ENCODE measurements around the gene MAGEF1. TPM values are rescaled to one million over a fixed set of nuclear protein-coding genes. Genes with fewer than 3 reads are reported as not detected.

Gene MAGEF1
- total and polyA plus RNA-seq, 2 experiments from 2014 or later = 66.5 to 88.7 TPM

GRCh38 chr3:184676927-184677326 is 34.9 kb downstream of the MAGEF1 start:
- Histone ChIP-seq H3F3A (replicated peaks; ENCODE audit: low read depth) (no peaks in the 10 kb centered on the region), H3K4me1 (ENCODE audit: insufficient read depth) (peaks cover 13% of the 10 kb centered on the region), H3K4me2 (no peak overlapping the region), H2AFZ (no peak overlapping the region), H3K4me3 (no peak overlapping the region), H3K36me3 (ENCODE audit: insufficient read depth) (no peaks in the 10 kb centered on the region), H3K27ac (ENCODE audit: low read depth) (no peak overlapping the region), H3K79me2 (replicated peaks; ENCODE audit: insufficient read depth) (no peaks in the 10 kb centered on the region), H3K9me2 (ENCODE audit: insufficient read depth) (peaks cover 6% of the 10 kb centered on the region), H3K27me3 (ENCODE audit: insufficient read depth) (no peaks in the 10 kb centered on the region), H4K20me1 (replicated peaks; ENCODE audit: insufficient read depth) (no peaks in the 10 kb centered on the region)
- H3K36me3 Mint-ChIP-seq (ENCODE audit: low read depth) = no peaks in the 10 kb centered on the region
- no peaks in the 10 kb centered on the region for H3K9me3 Mint-ChIP-seq
- TF ChIP-seq, protein P1, sequence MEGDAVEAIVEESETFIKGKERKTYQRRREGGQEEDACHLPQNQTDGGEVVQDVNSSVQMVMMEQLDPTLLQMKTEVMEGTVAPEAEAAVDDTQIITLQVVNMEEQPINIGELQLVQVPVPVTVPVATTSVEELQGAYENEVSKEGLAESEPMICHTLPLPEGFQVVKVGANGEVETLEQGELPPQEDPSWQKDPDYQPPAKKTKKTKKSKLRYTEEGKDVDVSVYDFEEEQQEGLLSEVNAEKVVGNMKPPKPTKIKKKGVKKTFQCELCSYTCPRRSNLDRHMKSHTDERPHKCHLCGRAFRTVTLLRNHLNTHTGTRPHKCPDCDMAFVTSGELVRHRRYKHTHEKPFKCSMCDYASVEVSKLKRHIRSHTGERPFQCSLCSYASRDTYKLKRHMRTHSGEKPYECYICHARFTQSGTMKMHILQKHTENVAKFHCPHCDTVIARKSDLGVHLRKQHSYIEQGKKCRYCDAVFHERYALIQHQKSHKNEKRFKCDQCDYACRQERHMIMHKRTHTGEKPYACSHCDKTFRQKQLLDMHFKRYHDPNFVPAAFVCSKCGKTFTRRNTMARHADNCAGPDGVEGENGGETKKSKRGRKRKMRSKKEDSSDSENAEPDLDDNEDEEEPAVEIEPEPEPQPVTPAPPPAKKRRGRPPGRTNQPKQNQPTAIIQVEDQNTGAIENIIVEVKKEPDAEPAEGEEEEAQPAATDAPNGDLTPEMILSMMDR (conservative IDR thresholded peaks at IDR 0.05; ENCODE audit: low read depth in 2 of 2) = no peak
- TF ChIP-seq REST (IDR thresholded peaks at IDR 0.05; ENCODE audit: unreplicated experiment) (no peak), ZNF114 (CRISPR knock-in tag; IDR thresholded peaks at IDR 0.05) (no peak), JUNB (IDR thresholded peaks at IDR 0.05; ENCODE audit: unreplicated experiment) (no peak)
- peaks cover 14% of the 10 kb centered on the region for H3K4me1 Mint-ChIP-seq
- no peak overlapping the region for H3K4me3 Mint-ChIP-seq
- no peak for DNase-seq (ENCODE audit: low spot score)
- H3K27ac Mint-ChIP-seq = no peak overlapping the region
- peaks cover 13% of the 10 kb centered on the region for H3K27me3 Mint-ChIP-seq (ENCODE audit: insufficient read depth, low read depth, poor library complexity)
- ATAC-seq = no peak

GRCh38 chr3:184674626-184675025 is 37.2 kb downstream of the MAGEF1 start:
- no peak overlapping the region for H2AFZ ChIP-seq
- H3K27me3 ChIP-seq (ENCODE audit: insufficient read depth) = no peaks in the 10 kb centered on the region
- Mint-ChIP-seq H3K9me3 (no peaks in the 10 kb centered on the region; the same call in 2 of the 3 replicates), H3K4me1 (peaks cover 14% of the 10 kb centered on the region), H3K27me3 (ENCODE audit: insufficient read depth, low read depth, poor library complexity) (peaks cover 18% of the 10 kb centered on the region), H3K36me3 (ENCODE audit: low read depth) (no peaks in the 10 kb centered on the region), H3K4me3 (no peak overlapping the region), H3K27ac (no peak overlapping the region)
- peaks cover 6% of the 10 kb centered on the region for H3K9me2 ChIP-seq (ENCODE audit: insufficient read depth)
- ATAC-seq (no peak), DNase-seq (ENCODE audit: low spot score) (no peak)
- no peaks in the 10 kb centered on the region for H3K79me2 ChIP-seq (replicated peaks; ENCODE audit: insufficient read depth)
- H3K4me3 ChIP-seq = no peak overlapping the region
- H3F3A ChIP-seq (replicated peaks; ENCODE audit: low read depth) = no peaks in the 10 kb centered on the region
- peaks cover 10% of the 10 kb centered on the region for H3K4me1 ChIP-seq (ENCODE audit: insufficient read depth)
- no peaks in the 10 kb centered on the region for H3K36me3 ChIP-seq (ENCODE audit: insufficient read depth)
- no peak overlapping the region for H3K27ac ChIP-seq (ENCODE audit: low read depth)
- no peak overlapping the region for H3K4me2 ChIP-seq
- H4K20me1 ChIP-seq (replicated peaks; ENCODE audit: insufficient read depth) = no peaks in the 10 kb centered on the region
- TF ChIP-seq, protein P2, sequence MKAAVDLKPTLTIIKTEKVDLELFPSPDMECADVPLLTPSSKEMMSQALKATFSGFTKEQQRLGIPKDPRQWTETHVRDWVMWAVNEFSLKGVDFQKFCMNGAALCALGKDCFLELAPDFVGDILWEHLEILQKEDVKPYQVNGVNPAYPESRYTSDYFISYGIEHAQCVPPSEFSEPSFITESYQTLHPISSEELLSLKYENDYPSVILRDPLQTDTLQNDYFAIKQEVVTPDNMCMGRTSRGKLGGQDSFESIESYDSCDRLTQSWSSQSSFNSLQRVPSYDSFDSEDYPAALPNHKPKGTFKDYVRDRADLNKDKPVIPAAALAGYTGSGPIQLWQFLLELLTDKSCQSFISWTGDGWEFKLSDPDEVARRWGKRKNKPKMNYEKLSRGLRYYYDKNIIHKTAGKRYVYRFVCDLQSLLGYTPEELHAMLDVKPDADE (IDR thresholded peaks at IDR 0.05) = no peak
- TF ChIP-seq JUNB (IDR thresholded peaks at IDR 0.05; ENCODE audit: unreplicated experiment) (no peak), NANOG (IDR thresholded peaks at IDR 0.05; ENCODE audit: borderline replicate concordance) (no peak), EZH2phosphoT487 (IDR thresholded peaks at IDR 0.05; ENCODE audit: unreplicated experiment) (no peak), ZNF331 (CRISPR knock-in tag; IDR thresholded peaks at IDR 0.05; ENCODE audit: low read depth) (no peak), ZNF114 (CRISPR knock-in tag; IDR thresholded peaks at IDR 0.05) (no peak), POLR2AphosphoS5 (IDR thresholded peaks at IDR 0.05; ENCODE audit: low read depth) (no peak), ZNF462 (CRISPR knock-in tag; IDR thresholded peaks at IDR 0.05) (no peak)
